Left lung (tissue), 10 donors: ENCODE data around the gene NSUN2. TPM values are rescaled to one million over a fixed set of nuclear protein-coding genes. Genes with fewer than 3 reads are reported as not detected.
A peak's percentile ranks its signal among the peaks of the same experiment; 100 is the strongest.

Source experiments
- ATAC-seq: fragments of 200-7000 bp; cut with Tn5 transposase; one replicate; pipeline ENCODE4 v1.9.1; 2020; ENCODE audit warnings: moderate library complexity
- DNase-seq, 4 donors: peaks; one replicate each; pipeline ENCODE4 v3.0.0-alpha.2; 2013 to 2020
- H3K27ac ChIP-seq, 2 donors: fragments of 200-600 bp; sonication (generic) in 1 of 2; one replicate each; pipeline versions ENCODE4 v1.5.0 to v1.8.0; 2020 to 2021
- H3K27me3 ChIP-seq, 2 donors: fragments of 200-600 bp; sonication (generic) in 1 of 2; one replicate each; pipeline versions ENCODE4 v1.5.0 to v1.8.0; 2020 to 2021
- H3K36me3 ChIP-seq, 2 donors: fragments of 200-600 bp; sonication (generic) in 1 of 2; one replicate each; pipeline versions ENCODE4 v1.5.0 to v1.8.0; 2020 to 2021
- H3K4me1 ChIP-seq, 2 donors: fragments of 200-600 bp; one replicate each; pipeline ENCODE4 v1.8.0; 2021
- H3K4me3 ChIP-seq, 2 donors: fragments of 200-600 bp; sonication (generic) in 1 of 2; one replicate each; pipeline versions ENCODE4 v1.5.0 to v1.8.0; 2020 to 2021; ENCODE audit warnings: mild to moderate bottlenecking in 1 of 2
- H3K9me3 ChIP-seq, 2 donors: fragments of 200-600 bp; sonication (generic) in 1 of 2; one replicate each; pipeline versions ENCODE4 v1.5.0 to v1.8.0; 2020 to 2021
- CTCF ChIP-seq, 2 donors: fragments of 200-600 bp; sonication (generic) in 1 of 2; IDR thresholded peaks; one replicate each; pipeline versions ENCODE4 v1.5.0 to v1.8.0; 2021; ENCODE audit warnings: antibody characterized with exemption in 2 of 2
- intact Hi-C, 2 donors: fragments of 100-400 bp; cut with DNase I; formaldehyde crosslinking; loops; one replicate each; pipeline versions ENCODE4 v1.11.2 to v1.14.2; 2022
- polyA plus RNA-seq, 6 donors: library from polyadenylated mRNA; unstranded; fragments of 120-200 nt; gene quantifications; one replicate each; pipeline ENCODE4 v1.2.1, GENCODE V29; 2013; ENCODE audit not compliant: insufficient read length in 6 of 6
- total RNA-seq, 2 donors: library from RNA; stranded (reverse); fragmentation: NEBNext Ultra II Directional; extraction: Animal tissue kit (Norgen Biotek cat#: 25700); gene quantifications; one replicate each; pipeline ENCODE4 v1.2.1, GENCODE V29; 2021
- donor health status: DM: no; HTN: yes; CAD: no.
- donor health status: DM: no; HTN: no; CAD: no.

Gene NSUN2
- total and polyA plus RNA-seq, 8 donors: 37.5 to 93.9 (median 56.9) TPM

- DNase-seq (no peak), ATAC-seq (no peak)
- Histone ChIP-seq H3K9me3 (no peaks in the 10 kb centered on the region), H3K4me3 (no peak overlapping the region), H3K27me3 (no peaks in the 10 kb centered on the region), H3K36me3 (peaks cover 0 to 100% of the 10 kb centered on the region in 2 donors), H3K4me1 (no peaks in the 10 kb centered on the region), H3K27ac (no peak overlapping the region)
- intact Hi-C loops: no loop called here
- TF ChIP-seq CTCF (IDR thresholded peaks at IDR 0.05): no peak
Measured at GRCh38 chr5:6602441-6602840, 30.4 kb downstream of the NSUN2 start.

- DNase-seq: no peak
- ATAC-seq: no peak
- intact Hi-C loops: no loop called here
- H3K27me3 ChIP-seq: no peaks in the 10 kb centered on the region
- no peaks in the 10 kb centered on the region for H3K9me3 ChIP-seq
- no peaks in the 10 kb centered on the region for H3K4me1 ChIP-seq
- no peak overlapping the region for H3K27ac ChIP-seq
- TF ChIP-seq CTCF (IDR thresholded peaks at IDR 0.05): no peak
- no peak overlapping the region for H3K4me3 ChIP-seq
- peaks cover 0 to 99% of the 10 kb centered on the region in 2 donors for H3K36me3 ChIP-seq
Measured at GRCh38 chr5:6601816-6602215, 31.0 kb downstream of the NSUN2 start.

DNA sequence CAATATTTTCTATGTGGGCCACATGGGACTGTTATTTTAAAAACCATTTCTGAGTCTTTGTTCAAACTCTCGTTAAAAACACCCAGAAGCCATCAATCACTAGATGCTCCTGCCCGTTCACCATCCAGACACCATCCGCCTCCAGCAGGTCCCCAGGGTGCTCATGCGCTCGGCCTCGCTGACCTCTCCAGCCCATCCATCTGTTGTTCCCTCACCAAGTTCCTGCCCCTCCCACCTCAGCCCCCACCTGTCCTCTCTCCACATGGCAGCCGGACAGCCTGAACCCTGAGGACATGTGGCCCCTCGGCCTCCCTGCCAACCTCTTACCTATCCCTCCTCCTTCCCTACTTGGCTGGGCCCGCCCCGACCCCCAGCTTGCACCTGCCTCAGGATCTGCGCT is 31.6 kb downstream of the NSUN2 start:
- Histone ChIP-seq H3K4me1 (no peaks in the 10 kb centered on the region), H3K4me3 (no peak overlapping the region), H3K27ac (no peak overlapping the region), H3K36me3 (peaks cover 0 to 99% of the 10 kb centered on the region in 2 donors), H3K9me3 (no peaks in the 10 kb centered on the region), H3K27me3 (no peaks in the 10 kb centered on the region)
- TF ChIP-seq CTCF (IDR thresholded peaks at IDR 0.05): no peak
- no peak for ATAC-seq
- DNase-seq: no peak
- intact Hi-C loops: no loop called here

- DNase-seq (no peak), ATAC-seq (no peak)
- Histone ChIP-seq H3K36me3 (peaks cover 0 to 88% of the 10 kb centered on the region in 2 donors), H3K4me1 (no peaks in the 10 kb centered on the region), H3K9me3 (no peaks in the 10 kb centered on the region), H3K27ac (no peak overlapping the region), H3K27me3 (no peaks in the 10 kb centered on the region), H3K4me3 (no peak overlapping the region)
- no peak for TF ChIP-seq CTCF (IDR thresholded peaks at IDR 0.05)
- intact Hi-C loops: no loop called here
Measured at GRCh38 chr5:6599739-6600138, 33.1 kb downstream of the NSUN2 start.

DNA sequence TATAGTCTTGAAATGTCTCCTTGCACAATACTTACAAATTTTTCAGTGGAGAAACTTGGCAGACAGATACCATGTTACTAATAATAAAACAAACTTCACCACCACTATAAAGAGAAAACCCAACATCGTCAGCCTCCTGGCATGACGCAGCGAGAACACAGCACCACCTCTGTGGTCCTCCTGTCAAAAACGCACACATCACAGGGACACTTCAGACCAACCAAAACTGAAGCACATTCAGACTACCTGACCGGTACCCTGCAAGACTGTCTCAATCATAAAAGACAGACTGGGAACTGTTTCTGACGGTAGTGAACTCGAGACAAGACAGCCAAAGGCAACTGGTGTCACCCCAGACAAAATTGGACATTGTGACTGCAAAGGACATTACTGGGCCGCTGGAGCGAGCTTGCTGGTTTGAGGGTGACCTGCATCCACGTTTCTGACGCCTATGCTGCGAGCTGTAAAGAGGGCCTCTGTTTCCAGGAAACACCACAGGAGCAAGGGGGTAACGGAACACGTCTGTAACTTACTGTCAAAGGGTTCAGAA is 34.4 kb downstream of the NSUN2 start:
- intact Hi-C loops: no loop called here
- no peaks in the 10 kb centered on the region for H3K4me1 ChIP-seq
- peaks cover 0 to 75% of the 10 kb centered on the region in 2 donors for H3K36me3 ChIP-seq
- H3K9me3 ChIP-seq: no peaks in the 10 kb centered on the region
- ATAC-seq (no peak), DNase-seq (peak in 1 of 4 donors; percentile 12)
- no peak for TF ChIP-seq CTCF (IDR thresholded peaks at IDR 0.05)
- H3K27me3 ChIP-seq: no peaks in the 10 kb centered on the region
- H3K4me3 ChIP-seq: no peak overlapping the region
- H3K27ac ChIP-seq: no peak overlapping the region
